Fibroblast of the aortic adventitia (primary cell): ENCODE data around the gene CCDC172. TPM values are rescaled to one million over a fixed set of nuclear protein-coding genes. Genes with fewer than 3 reads are reported as not detected.

Experiments used
- DNase-seq: peaks from one replicate; pipeline ENCODE4 v3.0.0-alpha.2; 2010; ENCODE audit warnings: low read depth
- H3K4me3 ChIP-seq: 2 replicates; pipeline ENCODE4 v1.5.1; 2011; ENCODE audit warnings: low read depth, mild to moderate bottlenecking, control low read depth, low read length, moderate library complexity
- CTCF ChIP-seq: IDR thresholded peaks from 2 replicates; pipeline ENCODE4 v1.5.1; 2011; ENCODE audit warnings: mild to moderate bottlenecking, low read length, control low read depth, inconsistent platforms; ENCODE audit not compliant: insufficient read depth
- small RNA-seq: library from RNA; depleted of rRNA; stranded (forward); fragments of <200 nt; gene quantifications from one replicate; pipeline ENCODE3, GENCODE V24; 2012
- total RNA-seq: library from RNA; depleted of rRNA; stranded (reverse); fragments of >200 nt; gene quantifications from 2 replicates; pipeline ENCODE4 v1.2.3, GENCODE V29; 2012; ENCODE audit warnings: low replicate concordance

The CCDC172 gene
- total RNA-seq, 1 donor = not detected

GRCh38 chr10:116417821-116418220, 93.6 kb downstream of the CCDC172 start:
- DNase-seq = no peak
- TF ChIP-seq CTCF = no peak

GRCh38 chr10:116418389-116418788, 94.1 kb downstream of the CCDC172 start:
- TF ChIP-seq CTCF = no peak
- no peak for DNase-seq
- no peak overlapping the region for H3K4me3 ChIP-seq

More at GRCh38 chr10:116417821-116418220, 93.6 kb downstream of the CCDC172 start:
- H3K4me3 ChIP-seq = no peak overlapping the region

- TF ChIP-seq CTCF = no peak
- no peak for DNase-seq
- no peak overlapping the region for H3K4me3 ChIP-seq
Measured at GRCh38 chr10:116421815-116422214, 97.6 kb downstream of the CCDC172 start.

GRCh38 chr10:116427671-116428070, 103.4 kb downstream of the CCDC172 start, which contains the start of gene PNLIPRP3:
PNLIPRP3 (plus strand) TSS chr10:116427847; CDS start chr10:116428013, 166 bp downstream.
- no peak for DNase-seq
- TF ChIP-seq CTCF = no peak
- no peak within 1 kb of the TSS for H3K4me3 ChIP-seq

GRCh38 chr10:116429288-116429977, 105.2 kb downstream of the CCDC172 start:
- no peak for TF ChIP-seq CTCF
- no peak overlapping the region for H3K4me3 ChIP-seq
- no peak for DNase-seq

Small RNA genes within 50 kb of the gene (small RNA-seq; reads per million reads assigned to genes)
- not detected for gene SNRPGP6

Other genes with a start within 250 kb of the CCDC172 start
- gene GFRA1, start 51.2 kb upstream of the CCDC172 start, total RNA-seq = 0.18 and 0.49 TPM in 2 replicates
- not detected in 2 replicates for gene PNLIPRP3, start 103.4 kb downstream of the CCDC172 start, total RNA-seq
- not detected in 2 replicates for gene PNLIP, start 221.5 kb downstream of the CCDC172 start, total RNA-seq